Heart left ventricle (tissue), 13 donors: ENCODE measurements around the gene SALL1.

Experiments used
- CTCF ChIP-seq, 12 donors: fragments of 200-600 bp; sonication (generic) in 4 of 12; IDR thresholded peaks; one replicate each; pipeline versions ENCODE4 v1.5.0 to v1.8.0; 2018 to 2022; ENCODE audit warnings: antibody characterized with exemption in 12 of 12, mild to moderate bottlenecking in 5 of 12
- POLR2A ChIP-seq, 2 donors: fragments of 450-650 bp; IDR thresholded peaks; one replicate each; pipeline ENCODE4 v1.6.1; 2017; ENCODE audit warnings: antibody characterized with exemption in 2 of 2, mild to moderate bottlenecking in 2 of 2, moderate library complexity in 2 of 2
- donor health status: ischemic (EF 13 %, LVEDD 7.1; RV severe dilation, severe dysfunction).
- donor health status: DM: no; HTN: yes; CAD: no.
- donor health status: DM: no; HTN: no; CAD: no.
- donor health status: ischemic (EF 25% LVEDD 6.9; RV normal size, moderate dysfunction).
- donor health status: ischemic (EF 25% LVEDD 5.7; RV mildly dilated, moderate dysfunction).
- donor health status: ischemic (EF 35%, LVEDD 5.7; RV mildly dilated, moderate dysfunction).
- donor health status: nonischemic (EF 11% LVEDD 7.7; RV severe dilation, severe dysfunction).
- donor health status: DM: yes; HTN: yes; CAD: no.
- donor health status: PGD.
- donor health status: ischemic (EF 29% LVEDD 5.4; RV normal size, mild dysfunction).
- donor health status: nonischemic (EF 23%, LVEDD 6.1; RV moderate dilation, normal function).

- TF ChIP-seq POLR2A (IDR thresholded peaks at IDR 0.05) = no peak
- TF ChIP-seq CTCF (IDR thresholded peaks at IDR 0.05) = no peak
Measured at GRCh38 chr16:51107742-51108141, 43.3 kb downstream of the SALL1 start.
